ENCODE data around the gene SH3BP4.

DNA sequence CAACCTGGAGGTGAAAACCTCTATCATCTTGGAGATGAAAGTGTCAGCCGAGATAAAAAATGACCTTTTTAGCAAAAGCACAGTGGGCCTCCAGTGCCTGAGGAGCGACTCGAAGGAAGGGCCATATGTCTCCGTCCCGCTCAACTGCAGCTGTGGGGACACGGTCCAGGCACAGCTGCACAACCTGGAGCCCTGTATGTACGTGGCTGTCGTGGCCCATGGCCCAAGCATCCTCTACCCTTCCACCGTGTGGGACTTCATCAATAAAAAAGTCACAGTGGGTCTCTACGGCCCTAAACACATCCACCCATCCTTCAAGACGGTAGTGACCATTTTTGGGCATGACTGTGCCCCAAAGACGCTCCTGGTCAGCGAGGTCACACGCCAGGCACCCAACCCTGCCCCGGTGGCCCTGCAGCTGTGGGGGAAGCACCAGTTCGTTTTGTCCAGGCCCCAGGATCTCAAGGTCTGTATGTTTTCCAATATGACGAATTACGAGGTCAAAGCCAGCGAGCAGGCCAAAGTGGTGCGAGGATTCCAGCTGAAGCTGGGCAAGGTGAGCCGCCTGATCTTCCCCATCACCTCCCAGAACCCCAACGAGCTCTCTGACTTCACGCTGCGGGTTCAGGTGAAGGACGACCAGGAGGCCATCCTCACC lies 90.2 kb downstream of the SH3BP4 start:
- TF ChIP-seq CTCF (conservative IDR thresholded peaks at IDR 0.05 in 1 of 2, IDR thresholded peaks at IDR 0.05 in 1 of 2; ENCODE audit: extremely low read depth in 1 of 2, insufficient read depth in 1 of 2, low read depth in 1 of 2, low read length in 2 of 2) = no peak
- TF ChIP-seq EZH2 (IDR thresholded peaks at IDR 0.05; ENCODE audit: borderline replicate concordance, low read length) = no peak

All from mammary epithelial cell (primary cell).